ENCODE measurements around the gene ADK. TPM values are rescaled to one million over a fixed set of nuclear protein-coding genes. Genes with fewer than 3 reads are reported as not detected.

ADK gene
- polyA plus RNA-seq, 4 donors = 7.2 to 32.3 (median 16.1) TPM

DNA sequence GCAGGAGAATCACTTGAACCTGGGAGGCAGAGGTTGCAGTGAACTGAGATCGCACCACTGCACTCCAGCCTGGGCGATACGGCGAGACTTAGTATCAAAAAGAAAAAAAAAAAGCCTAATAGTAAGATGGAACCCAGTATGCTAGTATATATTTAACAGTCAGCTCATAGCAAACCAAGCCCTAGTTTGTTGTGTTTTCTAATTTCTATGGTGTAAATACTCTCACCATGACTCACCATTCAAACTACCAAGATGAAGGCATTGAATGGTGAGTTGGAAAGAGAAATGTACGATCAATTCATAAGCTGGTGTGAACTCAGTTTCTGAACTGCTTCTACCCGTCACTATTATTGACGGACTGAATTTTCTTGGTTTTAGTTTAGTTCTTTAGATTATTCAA lies 501.6 kb downstream of the ADK start:
- DNase-seq (no peak), FAIRE-seq (no peak)
- 97 to 98% (median 97%) methylated on average over 7 of the region's 7 CpGs for WGBS, 3 donors
- Histone ChIP-seq H3K4me1 (ENCODE audit: control insufficient read depth in 3 of 3, insufficient read depth in 2 of 3, low read depth in 1 of 3, low read length in 2 of 3) (no peaks in the 10 kb centered on the region), H3K36me3 (ENCODE audit: control insufficient read depth in 3 of 3, insufficient read depth in 2 of 3, low read depth in 1 of 3, low read length in 3 of 3) (peaks cover 0 to 17% (median 0%) of the 10 kb centered on the region in 3 donors), H3K27me3 (ENCODE audit: control insufficient read depth in 3 of 3, insufficient read depth in 3 of 3, low read length in 3 of 3) (no peaks in the 10 kb centered on the region), H3K27ac (ENCODE audit: low read depth in 1 of 3, low read length in 2 of 3) (no peak overlapping the region), H3K9me3 (ENCODE audit: control insufficient read depth in 2 of 2, insufficient read depth in 1 of 2, low read depth in 1 of 2, low read length in 1 of 2) (peaks cover 0 to 5% of the 10 kb centered on the region in 2 donors), H3K4me3 (ENCODE audit: low read depth in 1 of 3, low read length in 3 of 3) (no peak overlapping the region)

DNA sequence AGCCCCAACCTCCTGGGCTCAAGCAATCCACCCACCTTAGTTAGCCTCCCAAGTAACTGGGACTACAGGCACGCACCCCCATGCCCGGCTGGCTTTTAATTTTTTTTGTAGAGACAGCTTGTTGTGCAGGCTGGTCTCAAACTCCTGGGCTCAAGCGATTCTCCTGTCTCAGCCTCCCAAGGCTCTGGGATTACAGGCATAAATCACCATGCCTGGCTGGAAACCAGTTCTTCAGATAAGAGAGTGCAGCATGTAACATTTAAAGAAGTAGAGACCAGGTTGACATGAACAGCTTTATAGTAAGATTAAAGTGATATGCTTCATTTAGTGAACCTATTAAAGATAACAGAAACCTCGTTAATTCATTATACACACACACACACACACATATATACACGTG lies 507.5 kb downstream of the ADK start:
- DNase-seq = no peak
- FAIRE-seq = no peak
- Histone ChIP-seq H3K27ac (ENCODE audit: low read depth in 1 of 3, low read length in 2 of 3) (no peak overlapping the region), H3K4me1 (ENCODE audit: control insufficient read depth in 3 of 3, insufficient read depth in 2 of 3, low read depth in 1 of 3, low read length in 2 of 3) (no peaks in the 10 kb centered on the region), H3K27me3 (ENCODE audit: control insufficient read depth in 3 of 3, insufficient read depth in 3 of 3, low read length in 3 of 3) (no peaks in the 10 kb centered on the region), H3K4me3 (ENCODE audit: low read depth in 1 of 3, low read length in 3 of 3) (no peak overlapping the region), H3K9me3 (ENCODE audit: control insufficient read depth in 2 of 2, insufficient read depth in 1 of 2, low read depth in 1 of 2, low read length in 1 of 2) (no peaks in the 10 kb centered on the region), H3K36me3 (ENCODE audit: control insufficient read depth in 3 of 3, insufficient read depth in 2 of 3, low read depth in 1 of 3, low read length in 3 of 3) (peaks cover 0 to 20% (median 0%) of the 10 kb centered on the region in 3 donors)
- WGBS, 3 donors = 86 to 95% (median 93%) methylated on average over 5 of the region's 5 CpGs

DNA sequence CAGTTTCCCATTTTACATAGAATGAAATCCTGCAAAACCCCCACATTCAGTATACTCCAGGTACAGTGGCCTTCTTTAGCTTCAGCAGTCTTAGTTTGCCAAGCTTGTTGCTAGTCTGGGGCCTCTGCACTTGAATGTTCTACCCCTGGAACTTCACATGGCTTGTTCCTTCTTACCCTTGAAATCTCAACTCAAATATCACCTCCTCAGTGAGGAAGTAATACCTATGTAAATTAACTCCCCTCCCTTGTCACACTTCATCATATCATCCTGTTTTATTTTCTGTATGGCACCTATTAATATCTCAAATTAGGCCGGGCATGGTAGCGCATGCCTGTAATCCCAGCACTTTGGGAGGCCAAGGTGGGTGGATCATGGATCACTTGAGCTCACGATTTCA lies 511.6 kb downstream of the ADK start:
- H3K27me3 ChIP-seq (ENCODE audit: control insufficient read depth in 3 of 3, insufficient read depth in 3 of 3, low read length in 3 of 3) = no peaks in the 10 kb centered on the region
- FAIRE-seq = no peak
- H3K4me1 ChIP-seq (ENCODE audit: control insufficient read depth in 3 of 3, insufficient read depth in 2 of 3, low read depth in 1 of 3, low read length in 2 of 3) = no peaks in the 10 kb centered on the region
- no peak for DNase-seq
- H3K9me3 ChIP-seq (ENCODE audit: control insufficient read depth in 2 of 2, insufficient read depth in 1 of 2, low read depth in 1 of 2, low read length in 1 of 2) = no peaks in the 10 kb centered on the region
- H3K27ac ChIP-seq (ENCODE audit: low read depth in 1 of 3, low read length in 2 of 3) = no peak overlapping the region
- H3K4me3 ChIP-seq (ENCODE audit: low read depth in 1 of 3, low read length in 3 of 3) = no peak overlapping the region
- 97 to 99% (median 98%) methylated on average over 3 of the region's 3 CpGs for WGBS, 3 donors
- H3K36me3 ChIP-seq (ENCODE audit: control insufficient read depth in 3 of 3, insufficient read depth in 2 of 3, low read depth in 1 of 3, low read length in 3 of 3) = peaks cover 0 to 5% (median 0%) of the 10 kb centered on the region in 3 donors

DNA sequence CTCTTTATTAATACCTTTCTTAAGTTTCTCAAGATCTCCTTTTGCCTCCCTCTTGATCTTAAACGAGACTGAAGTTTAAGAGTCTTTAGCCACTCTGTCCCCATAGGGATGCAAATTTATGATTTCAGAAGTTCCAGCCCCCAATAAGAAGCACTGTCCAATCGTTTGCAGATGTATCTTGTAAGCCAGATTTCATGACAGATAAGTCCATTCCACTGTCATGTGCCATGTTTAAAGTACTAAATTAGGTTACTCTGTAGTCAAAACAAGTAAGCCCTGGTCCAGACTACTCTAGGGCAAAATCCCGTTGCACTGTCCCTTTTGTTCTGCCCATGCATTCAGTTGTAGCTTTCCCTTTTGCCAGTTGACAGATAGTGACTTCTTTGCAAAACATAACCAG lies 518.2 kb downstream of the ADK start:
- WGBS, 3 donors = 68 to 83% (median 79%) methylated on average over 3 of the region's 3 CpGs
- FAIRE-seq = no peak
- H3K4me1 ChIP-seq (ENCODE audit: control insufficient read depth in 3 of 3, insufficient read depth in 2 of 3, low read depth in 1 of 3, low read length in 2 of 3) = no peaks in the 10 kb centered on the region

DNA sequence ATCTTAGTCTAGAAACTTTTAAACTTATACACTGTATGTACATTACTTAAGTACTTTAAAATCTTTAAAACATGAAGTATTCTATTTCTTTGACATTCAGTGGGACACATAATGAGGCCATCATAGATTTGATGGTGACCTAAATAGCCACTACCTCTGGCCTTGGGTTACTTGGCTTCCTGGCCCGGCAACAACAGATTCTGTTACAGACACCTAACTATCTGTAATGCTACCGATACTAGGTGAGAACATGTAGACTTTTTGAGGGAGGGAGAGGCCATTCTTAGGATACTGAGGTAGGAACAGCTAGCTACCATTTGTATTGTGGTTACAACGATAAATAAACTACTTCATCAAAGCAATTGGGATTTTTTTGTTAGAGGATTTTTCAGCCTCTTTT lies 520.7 kb downstream of the ADK start:
- peaks cover 0 to 11% of the 10 kb centered on the region in 2 donors for H3K9me3 ChIP-seq (ENCODE audit: control insufficient read depth in 2 of 2, insufficient read depth in 1 of 2, low read depth in 1 of 2, low read length in 1 of 2)
- H3K4me1 ChIP-seq (ENCODE audit: control insufficient read depth in 3 of 3, insufficient read depth in 2 of 3, low read depth in 1 of 3, low read length in 2 of 3) = no peaks in the 10 kb centered on the region
- no peaks in the 10 kb centered on the region for H3K27me3 ChIP-seq (ENCODE audit: control insufficient read depth in 3 of 3, insufficient read depth in 3 of 3, low read length in 3 of 3)
- FAIRE-seq (no peak), DNase-seq (no peak)
- H3K36me3 ChIP-seq (ENCODE audit: control insufficient read depth in 3 of 3, insufficient read depth in 2 of 3, low read depth in 1 of 3, low read length in 3 of 3) = peaks cover 0 to 14% (median 0%) of the 10 kb centered on the region in 3 donors
- no peak overlapping the region for H3K4me3 ChIP-seq (ENCODE audit: low read depth in 1 of 3, low read length in 3 of 3)
- 81 to 97% (median 81%) methylated on average over 3 of the region's 3 CpGs for WGBS, 3 donors
- no peak overlapping the region for H3K27ac ChIP-seq (ENCODE audit: low read depth in 1 of 3, low read length in 2 of 3)

More for the DNA sequence above, 518.2 kb downstream of the ADK start:
- peaks cover 0 to 15% (median 0%) of the 10 kb centered on the region in 3 donors for H3K36me3 ChIP-seq (ENCODE audit: control insufficient read depth in 3 of 3, insufficient read depth in 2 of 3, low read depth in 1 of 3, low read length in 3 of 3)
- no peak for DNase-seq
- no peak overlapping the region for H3K27ac ChIP-seq (ENCODE audit: low read depth in 1 of 3, low read length in 2 of 3)
- no peaks in the 10 kb centered on the region for H3K27me3 ChIP-seq (ENCODE audit: control insufficient read depth in 3 of 3, insufficient read depth in 3 of 3, low read length in 3 of 3)
- H3K9me3 ChIP-seq (ENCODE audit: control insufficient read depth in 2 of 2, insufficient read depth in 1 of 2, low read depth in 1 of 2, low read length in 1 of 2) = peaks cover 0 to 11% of the 10 kb centered on the region in 2 donors
- H3K4me3 ChIP-seq (ENCODE audit: low read depth in 1 of 3, low read length in 3 of 3) = no peak overlapping the region

DNA sequence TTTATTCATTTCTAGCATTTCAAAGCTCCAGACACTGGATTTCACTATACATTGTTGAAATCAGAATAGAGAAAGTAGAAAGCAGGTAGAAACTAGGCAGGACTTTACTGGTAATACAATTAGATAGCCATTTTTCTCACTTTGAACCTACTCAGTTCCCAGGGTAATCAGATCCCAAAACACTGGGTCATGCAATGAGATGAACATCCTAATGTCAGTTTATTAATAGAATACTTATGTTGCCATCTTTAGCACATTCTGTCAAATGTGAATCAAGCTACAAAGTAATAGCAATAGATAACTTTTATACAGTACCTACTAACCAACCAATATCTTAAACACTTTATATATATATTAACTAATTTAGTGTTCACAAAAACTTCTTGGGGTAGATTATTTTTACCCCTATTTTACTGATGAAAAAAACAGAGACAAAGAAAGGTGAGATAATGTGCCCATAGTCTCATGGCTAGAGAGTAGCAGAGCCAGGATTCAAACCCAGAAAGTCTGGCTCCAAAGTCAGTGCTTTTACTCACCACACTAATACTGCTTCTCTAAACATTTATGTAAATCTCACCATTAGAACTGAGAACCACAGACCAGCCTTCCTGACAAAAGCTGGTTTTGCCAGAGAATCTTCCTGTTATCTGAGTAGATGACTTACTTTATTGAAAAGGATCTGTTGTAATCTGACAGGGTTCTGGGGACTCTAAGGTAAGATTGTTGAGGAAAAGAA lies 521.6 kb downstream of the ADK start:
- H3K27me3 ChIP-seq (ENCODE audit: control insufficient read depth in 3 of 3, insufficient read depth in 3 of 3, low read length in 3 of 3) = no peaks in the 10 kb centered on the region
- H3K9me3 ChIP-seq (ENCODE audit: control insufficient read depth in 2 of 2, insufficient read depth in 1 of 2, low read depth in 1 of 2, low read length in 1 of 2) = peaks cover 0 to 11% of the 10 kb centered on the region in 2 donors
- H3K36me3 ChIP-seq (ENCODE audit: control insufficient read depth in 3 of 3, insufficient read depth in 2 of 3, low read depth in 1 of 3, low read length in 3 of 3) = peaks cover 0 to 17% (median 0%) of the 10 kb centered on the region in 3 donors
- H3K27ac ChIP-seq (ENCODE audit: low read depth in 1 of 3, low read length in 2 of 3) = no peak overlapping the region
- H3K4me3 ChIP-seq (ENCODE audit: low read depth in 1 of 3, low read length in 3 of 3) = no peak overlapping the region
- H3K4me1 ChIP-seq (ENCODE audit: control insufficient read depth in 3 of 3, insufficient read depth in 2 of 3, low read depth in 1 of 3, low read length in 2 of 3) = no peaks in the 10 kb centered on the region
- DNase-seq (no peak), FAIRE-seq (no peak)

DNA sequence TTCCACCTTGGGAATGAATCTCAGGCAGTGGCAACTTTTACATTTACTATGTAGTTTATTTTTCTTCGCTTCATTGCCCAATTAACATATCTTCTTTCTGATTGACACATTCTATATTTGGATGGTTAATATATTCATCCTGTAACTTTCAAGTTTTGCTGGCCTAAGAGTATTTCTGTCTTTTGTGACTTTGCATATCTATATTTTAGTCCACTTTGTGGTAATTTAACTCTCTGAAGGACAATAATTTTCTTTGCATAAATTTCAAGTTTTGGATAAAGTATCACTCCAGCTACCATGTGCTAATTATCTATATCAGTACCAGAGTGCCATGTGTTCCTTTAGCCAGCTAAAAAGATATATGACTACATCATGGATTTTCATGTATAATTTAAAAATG lies 523.9 kb downstream of the ADK start:
- no peak for DNase-seq
- Histone ChIP-seq H3K27ac (ENCODE audit: low read depth in 1 of 3, low read length in 2 of 3) (no peak overlapping the region), H3K9me3 (ENCODE audit: control insufficient read depth in 2 of 2, insufficient read depth in 1 of 2, low read depth in 1 of 2, low read length in 1 of 2) (peaks cover 0 to 11% of the 10 kb centered on the region in 2 donors), H3K4me3 (ENCODE audit: low read depth in 1 of 3, low read length in 3 of 3) (no peak overlapping the region), H3K36me3 (ENCODE audit: control insufficient read depth in 3 of 3, insufficient read depth in 2 of 3, low read depth in 1 of 3, low read length in 3 of 3) (peaks cover 0 to 17% (median 0%) of the 10 kb centered on the region in 3 donors), H3K4me1 (ENCODE audit: control insufficient read depth in 3 of 3, insufficient read depth in 2 of 3, low read depth in 1 of 3, low read length in 2 of 3) (no peaks in the 10 kb centered on the region), H3K27me3 (ENCODE audit: control insufficient read depth in 3 of 3, insufficient read depth in 3 of 3, low read length in 3 of 3) (no peaks in the 10 kb centered on the region)
- 94 to 97% (median 94%) methylated on average over 1 of the region's 1 CpG for WGBS, 3 donors
- FAIRE-seq = no peak

DNA sequence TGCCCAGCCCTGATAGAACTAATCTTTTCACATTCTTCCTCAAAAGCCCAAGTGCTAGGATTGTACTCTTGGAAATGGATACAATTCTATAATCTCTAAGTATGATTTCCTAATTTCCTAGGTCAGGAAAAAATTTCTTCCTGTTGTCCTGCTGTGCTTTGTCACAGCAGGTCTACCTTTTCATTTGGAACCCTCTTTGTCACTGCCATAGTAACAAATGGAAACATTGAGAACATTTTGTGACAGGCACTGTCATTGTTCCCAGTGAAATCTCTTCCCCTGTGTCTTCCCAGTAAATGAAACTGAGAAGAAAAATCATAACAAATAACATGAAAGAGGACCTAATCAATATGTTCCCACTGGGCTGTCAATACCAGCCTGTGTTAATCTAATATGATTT lies 524.5 kb downstream of the ADK start:
- FAIRE-seq = no peak
- Histone ChIP-seq H3K4me3 (ENCODE audit: low read depth in 1 of 3, low read length in 3 of 3) (no peak overlapping the region), H3K9me3 (ENCODE audit: control insufficient read depth in 2 of 2, insufficient read depth in 1 of 2, low read depth in 1 of 2, low read length in 1 of 2) (peaks cover 0 to 11% of the 10 kb centered on the region in 2 donors), H3K4me1 (ENCODE audit: control insufficient read depth in 3 of 3, insufficient read depth in 2 of 3, low read depth in 1 of 3, low read length in 2 of 3) (no peaks in the 10 kb centered on the region), H3K27ac (ENCODE audit: low read depth in 1 of 3, low read length in 2 of 3) (no peak overlapping the region), H3K27me3 (ENCODE audit: control insufficient read depth in 3 of 3, insufficient read depth in 3 of 3, low read length in 3 of 3) (no peaks in the 10 kb centered on the region), H3K36me3 (ENCODE audit: control insufficient read depth in 3 of 3, insufficient read depth in 2 of 3, low read depth in 1 of 3, low read length in 3 of 3) (peaks cover 0 to 17% (median 0%) of the 10 kb centered on the region in 3 donors)
- no peak for DNase-seq

DNA sequence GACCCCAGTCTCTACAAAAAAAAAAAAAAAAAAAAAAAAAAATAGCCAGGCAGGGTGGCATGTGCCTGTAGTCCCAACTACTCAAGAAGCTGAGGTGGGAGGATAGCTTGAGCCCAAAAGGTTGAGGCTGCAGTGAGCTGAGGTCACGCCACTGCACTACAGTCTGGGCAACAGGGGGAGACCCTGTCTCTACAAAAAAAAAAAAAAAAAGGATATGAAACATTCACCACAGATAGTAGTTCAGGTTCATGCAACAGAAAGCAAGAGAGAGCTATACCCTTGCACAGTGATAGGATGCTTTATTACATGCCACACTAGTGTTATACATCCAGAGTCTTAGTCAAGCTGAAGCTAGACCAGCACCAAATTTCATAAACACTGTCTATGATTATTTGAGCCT lies 526.9 kb downstream of the ADK start:
- H3K36me3 ChIP-seq (ENCODE audit: control insufficient read depth in 3 of 3, insufficient read depth in 2 of 3, low read depth in 1 of 3, low read length in 3 of 3) = peaks cover 0 to 15% (median 0%) of the 10 kb centered on the region in 3 donors
- no peak overlapping the region for H3K27ac ChIP-seq (ENCODE audit: low read depth in 1 of 3, low read length in 2 of 3)
- H3K4me1 ChIP-seq (ENCODE audit: control insufficient read depth in 3 of 3, insufficient read depth in 2 of 3, low read depth in 1 of 3, low read length in 2 of 3) = peaks cover 0 to 4% (median 0%) of the 10 kb centered on the region in 3 donors
- WGBS, 3 donors = 89 to 100% (median 100%) methylated on average over 1 of the region's 1 CpG
- peaks cover 0 to 11% of the 10 kb centered on the region in 2 donors for H3K9me3 ChIP-seq (ENCODE audit: control insufficient read depth in 2 of 2, insufficient read depth in 1 of 2, low read depth in 1 of 2, low read length in 1 of 2)
- H3K4me3 ChIP-seq (ENCODE audit: low read depth in 1 of 3, low read length in 3 of 3) = no peak overlapping the region
- DNase-seq (no peak), FAIRE-seq (no peak)
- no peaks in the 10 kb centered on the region for H3K27me3 ChIP-seq (ENCODE audit: control insufficient read depth in 3 of 3, insufficient read depth in 3 of 3, low read length in 3 of 3)

Data from small intestine (tissue), 7 donors.